ENCODE measurements around the gene WAPL. TPM values are rescaled to one million over a fixed set of nuclear protein-coding genes. Genes with fewer than 3 reads are reported as not detected.

Gene WAPL
- total and polyA plus RNA-seq, 10 of the 15 experiments (the other 5 are each of a cell fraction or from before 2014, with no cell fraction given) = 15.7 to 45.8 (median 29.0) TPM

- TF ChIP-seq EZH2 (IDR thresholded peaks at IDR 0.05; ENCODE audit: borderline replicate concordance, control insufficient read depth, low read depth, low read length) (no peak), ZNF687 (IDR thresholded peaks at IDR 0.05) (peak; percentile 83), NBN (IDR thresholded peaks at IDR 0.05) (peak; percentile 67; the same call in 1 of the 2 replicates), PBX3 (IDR thresholded peaks at IDR 0.05; ENCODE audit: insufficient replicate concordance, low read depth, low read length) (no peak), ZBTB40 (IDR thresholded peaks at IDR 0.05; ENCODE audit: borderline replicate concordance) (no peak), NFYA (IDR thresholded peaks at IDR 0.05; ENCODE audit: borderline replicate concordance, low read depth, low read length) (no peak), PKNOX1 (IDR thresholded peaks at IDR 0.05) (no peak), ATF7 (IDR thresholded peaks at IDR 0.05; ENCODE audit: low read depth) (peak; percentile 64; the same call in 1 of the 2 replicates), SREBF1 (IDR thresholded peaks at IDR 0.05; ENCODE audit: low read length) (no peak), EGR1 (IDR thresholded peaks at IDR 0.05; ENCODE audit: borderline replicate concordance in 1 of 2, low read depth in 2 of 2, low read length in 2 of 2) (no peak), CHD2 (IDR thresholded peaks at IDR 0.05; ENCODE audit: borderline replicate concordance, low read depth, low read length) (no peak), STAT1 (conservative IDR thresholded peaks at IDR 0.05) (no peak), POU2F2 (IDR thresholded peaks at IDR 0.05; ENCODE audit: borderline replicate concordance, low read depth, low read length) (no peak), SIN3A (IDR thresholded peaks at IDR 0.05; ENCODE audit: low read depth, low read length) (no peak), HSF1 (IDR thresholded peaks at IDR 0.05; ENCODE audit: low read depth, low read length) (no peak), MAX (IDR thresholded peaks at IDR 0.05; ENCODE audit: low read depth, low read length) (peak; percentile 87), ZNF384 (IDR thresholded peaks at IDR 0.05; ENCODE audit: borderline replicate concordance, low read depth, low read length) (no peak), SMARCA5 (IDR thresholded peaks at IDR 0.05) (0 out of 2 replicates have a peak, but pooled peaks have one; percentile 27)
Observed at GRCh38 chr10:86392723-86393094, 128.9 kb downstream of the WAPL start (continued).
